Mesenchymal stem cell (in vitro differentiated cells and primary cell): Measurements from ENCODE around the gene PEX5L.

ENCODE experiments used
- DNase-seq: peaks from one replicate; pipeline ENCODE4 v3.0.0-alpha.2; 2013
- H2AFZ ChIP-seq: one replicate; pipeline ENCODE4 v1.6.1; 2013; ENCODE audit warnings: low read depth, mild to moderate bottlenecking, control low read depth, inconsistent platforms, low read length, moderate library complexity
- H2AK5ac ChIP-seq: 2 replicates; pipeline ENCODE4 v1.6.1; 2013; ENCODE audit warnings: low read length, moderate library complexity, mild to moderate bottlenecking, inconsistent platforms; ENCODE audit not compliant: severe bottlenecking
- H2BK120ac ChIP-seq: one replicate; pipeline ENCODE4 v1.6.1; 2013; ENCODE audit warnings: low read depth, mild to moderate bottlenecking, inconsistent platforms, low read length, moderate library complexity
- H2BK12ac ChIP-seq, 2 experiments: one replicate each; pipeline ENCODE4 v1.6.1; 2013; ENCODE audit warnings: inconsistent platforms in 2 of 2, low read length in 2 of 2, mild to moderate bottlenecking in 2 of 2, moderate library complexity in 2 of 2, control low read depth in 1 of 2
- H2BK15ac ChIP-seq: one replicate; pipeline ENCODE4 v1.6.1; 2013; ENCODE audit warnings: mild to moderate bottlenecking, low read depth, inconsistent platforms; ENCODE audit not compliant: poor library complexity, severe bottlenecking
- H2BK5ac ChIP-seq: 2 replicates; pipeline ENCODE4 v1.6.1; 2013; ENCODE audit warnings: low read depth, mild to moderate bottlenecking, low read length, control low read depth, inconsistent platforms; ENCODE audit not compliant: poor library complexity, severe bottlenecking
- H3K14ac ChIP-seq, 2 experiments: one replicate each; pipeline ENCODE4 v1.6.1; 2013; ENCODE audit warnings: inconsistent platforms in 2 of 2, low read length in 2 of 2, control low read depth in 1 of 2, mild to moderate bottlenecking in 1 of 2, moderate library complexity in 1 of 2
- H3K18ac ChIP-seq, 2 experiments: one replicate each; pipeline ENCODE4 v1.6.1; 2013; ENCODE audit warnings: inconsistent platforms in 2 of 2, low read length in 2 of 2, control low read depth in 1 of 2, low read depth in 1 of 2, mild to moderate bottlenecking in 1 of 2
- H3K23ac ChIP-seq, 2 experiments: one replicate each; pipeline ENCODE4 v1.6.1; 2013; ENCODE audit warnings: inconsistent platforms in 2 of 2, low read length in 2 of 2, mild to moderate bottlenecking in 2 of 2, moderate library complexity in 2 of 2, control low read depth in 1 of 2
- H3K27ac ChIP-seq: 2 replicates; pipeline ENCODE4 v1.5.1; 2013; ENCODE audit warnings: mild to moderate bottlenecking, moderate library complexity, low read length, control low read depth, inconsistent platforms; ENCODE audit not compliant: poor library complexity, severe bottlenecking
- H3K27me3 ChIP-seq, 2 experiments: 2 replicates each; pipeline versions ENCODE4 v1.6.1 to v1.7.0; 2013; ENCODE audit warnings: low read length in 2 of 2, mild to moderate bottlenecking in 2 of 2, moderate library complexity in 2 of 2, control low read depth in 1 of 2, inconsistent platforms in 1 of 2; ENCODE audit not compliant: control insufficient read depth in 1 of 2, insufficient read depth in 1 of 2
- H3K36me3 ChIP-seq, 2 experiments: 2 replicates each; pipeline versions ENCODE4 v1.6.1 to v1.7.0; 2013; ENCODE audit warnings: low read length in 2 of 2, control low read depth in 1 of 2, inconsistent platforms in 1 of 2, low read depth in 1 of 2, mild to moderate bottlenecking in 1 of 2; ENCODE audit not compliant: insufficient read depth in 2 of 2, control insufficient read depth in 1 of 2
- H3K4ac ChIP-seq, 2 experiments: one replicate each; pipeline ENCODE4 v1.6.1; 2013; ENCODE audit warnings: inconsistent platforms in 2 of 2, low read length in 2 of 2, mild to moderate bottlenecking in 2 of 2, moderate library complexity in 2 of 2, control low read depth in 1 of 2, low read depth in 1 of 2
- H3K4me1 ChIP-seq: 2 replicates; pipeline ENCODE4 v1.6.1; 2013; ENCODE audit warnings: low read depth, low read length, control low read depth; ENCODE audit not compliant: control insufficient read depth, insufficient read depth
- H3K4me2 ChIP-seq: 2 replicates; pipeline ENCODE4 v1.6.1; 2013; ENCODE audit warnings: low read length, mild to moderate bottlenecking, inconsistent platforms; ENCODE audit not compliant: poor library complexity, severe bottlenecking
- H3K4me3 ChIP-seq, 2 experiments: 2 replicates each; pipeline versions ENCODE4 v1.5.1 to v1.7.0; 2013; ENCODE audit warnings: low read length in 2 of 2, mild to moderate bottlenecking in 2 of 2, control low read depth in 1 of 2, low read depth in 1 of 2; ENCODE audit not compliant: insufficient read depth in 1 of 2
- H3K79me1 ChIP-seq: replicated peaks from 2 replicates; pipeline ENCODE4 v1.6.1; 2013; ENCODE audit warnings: mild to moderate bottlenecking, control low read depth, low read length, inconsistent platforms; ENCODE audit not compliant: poor library complexity, severe bottlenecking
- H3K9ac ChIP-seq: 2 replicates; pipeline ENCODE4 v1.7.0; 2013; ENCODE audit warnings: mild to moderate bottlenecking, low read length, moderate library complexity
- H3K9me3 ChIP-seq: 2 replicates; pipeline ENCODE4 v1.7.0; 2013; ENCODE audit warnings: mild to moderate bottlenecking, low read length; ENCODE audit not compliant: control insufficient read depth
- H4K8ac ChIP-seq: one replicate; pipeline ENCODE4 v1.6.1; 2013; ENCODE audit warnings: inconsistent platforms, mild to moderate bottlenecking, low read length, moderate library complexity
- H4K91ac ChIP-seq: one replicate; pipeline ENCODE4 v1.6.1; 2013; ENCODE audit warnings: mild to moderate bottlenecking, low read length, inconsistent platforms
- WGBS: methylation state at CpG from one replicate; pipeline ENCODE4 v1.1.7; 2013; ENCODE audit warnings: mixed read lengths; 5-methylcytosine and 5-hydroxymethylcytosine counted together

Gene PEX5L

DNA sequence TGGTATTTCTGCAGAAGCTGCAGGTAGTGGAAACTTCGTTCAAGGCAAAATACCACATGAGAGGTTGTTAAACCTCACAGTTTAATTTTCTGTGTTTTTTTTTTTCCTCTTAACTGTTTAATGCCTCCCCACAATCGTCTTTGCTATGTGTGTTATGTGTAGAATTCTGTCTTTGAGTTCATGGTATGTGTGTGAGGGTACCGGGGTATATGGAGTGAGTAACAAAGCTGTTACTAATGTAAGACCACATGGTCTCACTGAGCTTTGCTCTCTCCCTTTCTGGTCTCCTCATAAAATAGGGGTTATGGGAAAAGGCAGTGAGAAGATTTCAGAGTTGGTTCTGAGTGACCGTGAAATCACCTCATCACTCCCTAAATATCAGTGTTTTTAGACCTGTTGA, 240.3 kb downstream of the PEX5L start:
- Histone ChIP-seq H3K27ac (no peak overlapping the region), H2BK15ac (no peak overlapping the region), H2AK5ac (no peak overlapping the region), H3K4me2 (no peak overlapping the region), H2BK5ac (no peak overlapping the region), H3K9me3 (no peaks in the 10 kb centered on the region), H2AFZ (no peak overlapping the region), H3K4me3 (no peak overlapping the region), H3K23ac (no peak overlapping the region), H4K8ac (no peak overlapping the region), H3K79me1 (no peaks in the 10 kb centered on the region), H2BK12ac (no peak overlapping the region), H3K36me3 (no peaks in the 10 kb centered on the region), H3K27me3 (no peaks in the 10 kb centered on the region), H3K14ac (no peak overlapping the region), H4K91ac (no peak overlapping the region), H3K4ac (no peak overlapping the region), H2BK120ac (no peak overlapping the region), H3K9ac (no peak overlapping the region), H3K4me1 (no peaks in the 10 kb centered on the region), H3K18ac (no peak overlapping the region)
- 95% methylated on average over 3 of the region's 4 CpGs for WGBS
- no peak for DNase-seq

DNA sequence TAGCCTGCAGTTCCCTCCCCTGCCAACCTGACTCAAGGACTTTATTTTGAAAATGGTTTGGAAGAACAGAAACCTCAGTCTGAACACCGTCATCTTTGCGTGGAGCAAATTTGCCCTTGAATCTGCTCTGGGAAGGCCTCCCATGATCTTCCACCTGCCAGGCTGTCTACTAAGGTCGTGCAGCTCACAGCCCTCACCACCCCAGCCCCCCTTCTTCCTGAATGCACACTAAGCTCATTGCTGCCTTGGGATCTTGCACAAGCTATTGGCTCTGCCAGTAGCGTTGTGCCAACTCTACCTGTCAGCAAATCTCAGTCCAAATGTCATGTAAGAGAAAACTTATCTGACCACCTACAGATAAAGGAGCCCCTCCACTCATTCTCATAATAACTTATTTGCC, 242.4 kb downstream of the PEX5L start:
- no peak overlapping the region for H3K18ac ChIP-seq
- H3K4ac ChIP-seq, result no peak overlapping the region
- H2AFZ ChIP-seq, result no peak overlapping the region
- H2BK15ac ChIP-seq, result no peak overlapping the region
- no peaks in the 10 kb centered on the region for H3K27me3 ChIP-seq
- WGBS, result 86% methylated on average over 4 of the region's 4 CpGs
- no peak overlapping the region for H4K91ac ChIP-seq
- H2AK5ac ChIP-seq, result no peak overlapping the region
- peaks cover 3% of the 10 kb centered on the region for H3K79me1 ChIP-seq
- peaks cover 3 to 8% of the 10 kb centered on the region in 2 experiments for H3K36me3 ChIP-seq
- no peak overlapping the region for H2BK120ac ChIP-seq
- no peaks in the 10 kb centered on the region for H3K4me1 ChIP-seq
- H3K4me2 ChIP-seq, result no peak overlapping the region
- H3K27ac ChIP-seq, result no peak overlapping the region
- no peak overlapping the region for H4K8ac ChIP-seq
- no peak overlapping the region for H2BK5ac ChIP-seq
- H2BK12ac ChIP-seq, result no peak overlapping the region
- H3K14ac ChIP-seq, result no peak overlapping the region
- H3K4me3 ChIP-seq, result no peak overlapping the region
- H3K23ac ChIP-seq, result no peak overlapping the region
- H3K9me3 ChIP-seq, result no peaks in the 10 kb centered on the region
- H3K9ac ChIP-seq, result no peak overlapping the region
- no peak for DNase-seq

DNA sequence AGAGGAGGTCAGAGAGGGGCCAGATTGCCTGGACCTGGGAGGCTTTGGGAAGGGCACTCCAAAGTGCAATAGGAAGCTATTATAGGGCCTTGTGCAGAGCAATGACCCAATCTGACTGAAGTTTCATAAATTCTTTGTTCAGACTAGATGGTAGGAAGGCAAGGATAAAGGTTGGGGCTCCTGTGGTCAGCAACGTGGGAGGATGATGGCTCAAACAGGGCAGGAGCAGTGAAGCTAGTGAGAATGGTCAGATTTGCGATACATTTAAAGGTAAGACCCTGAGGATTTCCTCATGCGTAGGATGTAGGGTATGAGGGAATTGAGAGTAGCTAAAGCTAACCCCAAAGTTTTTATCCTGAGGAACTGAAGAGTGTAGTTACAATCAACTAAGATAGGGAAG, 244.9 kb downstream of the PEX5L start:
- no peak overlapping the region for H2BK5ac ChIP-seq
- H3K18ac ChIP-seq, result no peak overlapping the region
- no peak overlapping the region for H3K14ac ChIP-seq
- H3K27me3 ChIP-seq, result no peaks in the 10 kb centered on the region
- H3K4ac ChIP-seq, result no peak overlapping the region
- H3K9ac ChIP-seq, result no peak overlapping the region
- no peak overlapping the region for H3K27ac ChIP-seq
- H3K9me3 ChIP-seq, result no peaks in the 10 kb centered on the region
- peaks cover 1% of the 10 kb centered on the region for H3K4me1 ChIP-seq
- H2BK120ac ChIP-seq, result no peak overlapping the region
- whole genome bisulfite sequencing, result 98% methylated on average over 3 of the region's 3 CpGs
- H2AK5ac ChIP-seq, result no peak overlapping the region
- H3K4me2 ChIP-seq, result no peak overlapping the region
- H3K23ac ChIP-seq, result no peak overlapping the region
- H3K79me1 ChIP-seq, result peaks cover 9% of the 10 kb centered on the region
- no peak for DNase-seq
- no peak overlapping the region for H2AFZ ChIP-seq
- H4K8ac ChIP-seq, result no peak overlapping the region
- no peak overlapping the region for H2BK15ac ChIP-seq
- no peak overlapping the region for H2BK12ac ChIP-seq
- H3K4me3 ChIP-seq, result no peak overlapping the region
- H3K36me3 ChIP-seq, result peaks cover 4 to 11% of the 10 kb centered on the region in 2 experiments
- no peak overlapping the region for H4K91ac ChIP-seq

DNA sequence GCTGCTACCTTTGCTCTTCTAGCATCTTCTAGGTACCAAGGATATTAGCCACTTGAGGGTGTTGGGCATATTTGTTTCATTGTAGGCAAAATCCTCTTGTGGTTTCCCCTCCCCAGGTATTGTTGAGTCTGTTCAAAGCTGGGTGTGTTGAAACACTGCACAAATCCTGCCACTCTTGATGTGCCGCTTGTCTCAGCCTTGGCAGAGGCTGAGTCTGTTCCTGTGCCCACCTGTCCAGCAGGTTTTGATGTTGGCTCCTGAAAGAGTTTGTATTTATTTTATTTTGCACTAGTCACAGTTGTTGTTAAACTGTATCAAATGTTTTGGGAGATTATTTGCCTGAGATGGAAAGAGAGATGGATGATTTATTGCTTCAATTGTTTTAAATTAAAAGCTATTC, 247.7 kb downstream of the PEX5L start:
- H3K23ac ChIP-seq, result no peak overlapping the region

More for the DNA sequence above, 247.7 kb downstream of the PEX5L start:
- Histone ChIP-seq H3K4me1 (peaks cover 1% of the 10 kb centered on the region), H3K27me3 (no peaks in the 10 kb centered on the region), H3K9me3 (no peaks in the 10 kb centered on the region), H2BK5ac (no peak overlapping the region), H3K36me3 (peaks cover 11 to 17% of the 10 kb centered on the region in 2 experiments), H2BK15ac (no peak overlapping the region), H4K8ac (no peak overlapping the region), H3K79me1 (peaks cover 11% of the 10 kb centered on the region), H3K4me2 (no peak overlapping the region), H3K18ac (no peak overlapping the region), H2AK5ac (no peak overlapping the region), H2BK120ac (no peak overlapping the region), H3K14ac (no peak overlapping the region), H2BK12ac (no peak overlapping the region), H2AFZ (no peak overlapping the region), H3K4me3 (no peak overlapping the region), H3K4ac (no peak overlapping the region), H4K91ac (no peak overlapping the region), H3K9ac (no peak overlapping the region), H3K27ac (no peak overlapping the region)
- WGBS, result 100% methylated on average over 1 of the region's 1 CpG
- DNase-seq, result no peak
